H9 (cell line): ENCODE measurements around the gene SPATA16. TPM values are rescaled to one million over a fixed set of nuclear protein-coding genes. Genes with fewer than 3 reads are reported as not detected.

Experiments used
- DNase-seq: peaks from one replicate; pipeline ENCODE4 v3.0.0-alpha.2; 2017
- H2AFZ ChIP-seq: one replicate; pipeline ENCODE4 v1.6.1; 2013; ENCODE audit warnings: mild to moderate bottlenecking, low read length, control low read depth, moderate library complexity
- H2AK5ac ChIP-seq: 2 replicates; pipeline ENCODE4 v1.6.1; 2013; ENCODE audit warnings: low read length, control low read depth, mixed read lengths; ENCODE audit not compliant: insufficient read length
- H2BK120ac ChIP-seq: one replicate; pipeline ENCODE4 v1.6.1; 2013; ENCODE audit warnings: low read depth, mild to moderate bottlenecking, low read length, control low read depth, inconsistent platforms; ENCODE audit not compliant: poor library complexity, severe bottlenecking
- H2BK12ac ChIP-seq: 2 replicates; pipeline ENCODE4 v1.6.1; 2013; ENCODE audit warnings: low read length, control low read depth, mixed read lengths, low read depth; ENCODE audit not compliant: insufficient read length
- H2BK15ac ChIP-seq: 2 replicates; pipeline ENCODE4 v1.6.1; 2013; ENCODE audit warnings: low read depth, low read length, control low read depth
- H2BK20ac ChIP-seq: one replicate; pipeline ENCODE4 v1.6.1; 2013; ENCODE audit warnings: low read depth, mild to moderate bottlenecking, low read length, control low read depth, inconsistent platforms; ENCODE audit not compliant: poor library complexity, severe bottlenecking
- H2BK5ac ChIP-seq: 2 replicates; pipeline ENCODE4 v1.6.1; 2013; ENCODE audit warnings: low read length, control low read depth, mixed read lengths; ENCODE audit not compliant: insufficient read length
- H3K14ac ChIP-seq: 2 replicates; pipeline ENCODE4 v1.6.1; 2013; ENCODE audit warnings: low read length, control low read depth; ENCODE audit not compliant: insufficient read depth
- H3K18ac ChIP-seq: 2 replicates; pipeline ENCODE4 v1.6.1; 2013; ENCODE audit warnings: low read depth, mild to moderate bottlenecking, mixed read lengths, low read length, control low read depth; ENCODE audit not compliant: insufficient read length
- H3K23ac ChIP-seq: 2 replicates; pipeline ENCODE4 v1.6.1; 2013; ENCODE audit warnings: low read length, control low read depth, mixed read lengths, low read depth; ENCODE audit not compliant: insufficient read length
- H3K23me2 ChIP-seq: 2 replicates; pipeline ENCODE4 v1.6.1; 2013; ENCODE audit warnings: low read depth, mild to moderate bottlenecking, mixed read lengths, low read length, control low read depth; ENCODE audit not compliant: insufficient read length, poor library complexity, severe bottlenecking
- H3K27ac ChIP-seq: 2 replicates; pipeline ENCODE4 v1.5.1; 2013; ENCODE audit warnings: low read length, control low read depth, mixed read lengths, low read depth; ENCODE audit not compliant: insufficient read length
- H3K27me3 ChIP-seq: 2 replicates; pipeline ENCODE4 v1.6.1; 2013; ENCODE audit warnings: low read length, control low read depth, inconsistent platforms; ENCODE audit not compliant: insufficient read depth
- H3K4ac ChIP-seq: 2 replicates; pipeline ENCODE4 v1.6.1; 2013; ENCODE audit warnings: low read depth, mild to moderate bottlenecking, control low read depth, inconsistent platforms, low read length, moderate library complexity
- H3K4me1 ChIP-seq: 2 replicates; pipeline ENCODE4 v1.6.1; 2013; ENCODE audit warnings: low read length, control low read depth, inconsistent platforms; ENCODE audit not compliant: insufficient read depth
- H3K4me2 ChIP-seq: 2 replicates; pipeline ENCODE4 v1.6.1; 2013; ENCODE audit warnings: low read length, control low read depth, mixed read lengths; ENCODE audit not compliant: insufficient read length, insufficient read depth
- H3K56ac ChIP-seq: 2 replicates; pipeline ENCODE4 v1.6.1; 2013; ENCODE audit warnings: low read depth, mild to moderate bottlenecking, mixed read lengths, low read length, control low read depth; ENCODE audit not compliant: insufficient read length
- H3K79me1 ChIP-seq: 2 replicates; pipeline ENCODE4 v1.6.1; 2013; ENCODE audit warnings: low read depth, mild to moderate bottlenecking, moderate library complexity, low read length, control low read depth, inconsistent platforms; ENCODE audit not compliant: insufficient read depth, poor library complexity, severe bottlenecking
- H3K79me2 ChIP-seq: 2 replicates; pipeline ENCODE4 v1.6.1; 2013; ENCODE audit warnings: low read length, control low read depth, inconsistent platforms; ENCODE audit not compliant: insufficient read depth
- H3K9ac ChIP-seq: 2 replicates; pipeline ENCODE4 v1.6.1; 2013; ENCODE audit warnings: low read length, control low read depth, mixed read lengths; ENCODE audit not compliant: insufficient read length; ENCODE audit errors: extremely low read depth
- H3K9me3 ChIP-seq: one replicate; pipeline ENCODE4 v1.6.1; 2013; ENCODE audit warnings: low read depth, low read length, inconsistent platforms; ENCODE audit not compliant: control insufficient read depth
- H3T11ph ChIP-seq: one replicate; pipeline ENCODE4 v1.6.1; 2013; ENCODE audit warnings: mild to moderate bottlenecking, low read length, control low read depth, inconsistent platforms
- H4K20me1 ChIP-seq: one replicate; pipeline ENCODE4 v1.6.1; 2013; ENCODE audit not compliant: control insufficient read depth, insufficient read length, insufficient read depth
- H4K5ac ChIP-seq: 2 replicates; pipeline ENCODE4 v1.6.1; 2013; ENCODE audit warnings: low read depth, mild to moderate bottlenecking, mixed read lengths, low read length, control low read depth; ENCODE audit not compliant: insufficient read length
- H4K8ac ChIP-seq: replicated peaks from 2 replicates; pipeline ENCODE4 v1.6.1; 2013; ENCODE audit warnings: low read length, control low read depth, mixed read lengths, low read depth; ENCODE audit not compliant: insufficient read length
- H4K91ac ChIP-seq: 2 replicates; pipeline ENCODE4 v1.6.1; 2013; ENCODE audit warnings: low read depth, mild to moderate bottlenecking, moderate library complexity, mixed read lengths, low read length, control low read depth; ENCODE audit not compliant: insufficient read length
- H3K27ac Mint-ChIP-seq, 3 experiments: 2 replicates in 2 of 3; 3 replicates in 1 of 3; pipeline ENCODE4 v1.8.0; 2020 to 2021; ENCODE audit warnings: mixed read lengths in 3 of 3, mild to moderate bottlenecking in 1 of 3, moderate library complexity in 1 of 3
- H3K27me3 Mint-ChIP-seq: 2 replicates; pipeline ENCODE4 v1.8.0; 2021; ENCODE audit warnings: low read depth, mild to moderate bottlenecking, moderate library complexity, mixed read lengths
- H3K36me3 Mint-ChIP-seq, 3 experiments: 2 replicates in 2 of 3; 3 replicates in 1 of 3; pipeline ENCODE4 v1.8.0; 2020 to 2021; ENCODE audit warnings: low read depth in 3 of 3, mixed read lengths in 3 of 3; ENCODE audit not compliant: insufficient read depth in 1 of 3
- H3K4me1 Mint-ChIP-seq, 2 experiments: 2 replicates each; pipeline ENCODE4 v1.8.0; 2020; ENCODE audit warnings: mixed read lengths in 2 of 2
- H3K4me3 Mint-ChIP-seq, 2 experiments: 2 replicates in 1 of 2; 3 replicates in 1 of 2; pipeline ENCODE4 v1.8.0; 2020 to 2021; ENCODE audit warnings: mild to moderate bottlenecking in 2 of 2, mixed read lengths in 2 of 2, moderate library complexity in 1 of 2
- H3K9me3 Mint-ChIP-seq, 2 experiments: 2 replicates in 1 of 2; 3 replicates in 1 of 2; pipeline ENCODE4 v1.8.0; 2020; ENCODE audit warnings: mild to moderate bottlenecking in 2 of 2, mixed read lengths in 2 of 2, moderate library complexity in 1 of 2
- total RNA-seq: library from RNA; stranded (reverse); gene quantifications from 2 replicates; pipeline ENCODE4 v1.2.1, GENCODE V29; 2021
- TF ChIP-seq, protein P1 (sequence below): fragments of 200-600 bp; sonication (generic); conservative IDR thresholded peaks from 3 replicates; pipeline ENCODE4 v1.8.0; 2021; ENCODE audit warnings: antibody characterized with exemption, mild to moderate bottlenecking

The SPATA16 gene
- total RNA-seq, 1 experiment from 2014 or later = not detected

DNA sequence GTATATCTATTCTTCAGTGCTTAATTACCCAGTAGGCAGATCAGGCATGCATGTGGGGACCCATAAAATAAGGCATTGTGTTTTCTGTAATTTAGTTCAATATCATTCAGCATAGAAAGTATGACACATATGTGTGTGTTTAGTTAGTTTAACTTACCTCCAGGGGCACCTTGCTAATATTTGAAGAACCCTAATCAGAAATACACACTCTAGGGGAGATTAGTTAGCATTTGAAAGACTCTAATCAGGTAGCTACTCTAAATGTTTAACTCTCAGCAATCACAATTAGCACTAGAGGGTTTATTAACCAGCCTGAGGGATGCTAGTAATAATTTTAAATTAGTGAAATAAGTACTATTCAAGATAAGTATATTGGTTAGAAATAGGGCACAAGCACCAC is 286.0 kb downstream of the SPATA16 start:
- Mint-ChIP-seq H3K27me3 (peaks cover 16% of the 10 kb centered on the region), H3K36me3 (no peaks in the 10 kb centered on the region), H3K4me3 (no peak overlapping the region), H3K27ac (no peak overlapping the region), H3K4me1 (peaks cover 16 to 20% of the 10 kb centered on the region in 2 experiments), H3K9me3 (0 out of 5 replicates have a peak, but pooled peaks cover 0 to under 1% of the 10 kb centered on the region in 2 experiments)
- H3K9me3 ChIP-seq = no peaks in the 10 kb centered on the region
- H4K8ac ChIP-seq = no peak overlapping the region
- no peak overlapping the region for H2BK120ac ChIP-seq
- peaks cover 14% of the 10 kb centered on the region; the same call in 1 of the 2 replicates for H3K4me1 ChIP-seq
- no peak for DNase-seq
- no peak overlapping the region for H2BK15ac ChIP-seq
- H2AFZ ChIP-seq = no peak overlapping the region
- no peak overlapping the region for H3T11ph ChIP-seq
- no peak overlapping the region for H2AK5ac ChIP-seq
- no peak overlapping the region for H3K27ac ChIP-seq
- no peak overlapping the region for H2BK20ac ChIP-seq
- no peaks in the 10 kb centered on the region for H4K20me1 ChIP-seq
- H4K91ac ChIP-seq = no peak overlapping the region
- no peak overlapping the region for H3K9ac ChIP-seq
- H3K4me2 ChIP-seq = no peak overlapping the region
- H3K23ac ChIP-seq = no peak overlapping the region
- no peaks in the 10 kb centered on the region for H3K79me2 ChIP-seq
- TF ChIP-seq, protein P1, sequence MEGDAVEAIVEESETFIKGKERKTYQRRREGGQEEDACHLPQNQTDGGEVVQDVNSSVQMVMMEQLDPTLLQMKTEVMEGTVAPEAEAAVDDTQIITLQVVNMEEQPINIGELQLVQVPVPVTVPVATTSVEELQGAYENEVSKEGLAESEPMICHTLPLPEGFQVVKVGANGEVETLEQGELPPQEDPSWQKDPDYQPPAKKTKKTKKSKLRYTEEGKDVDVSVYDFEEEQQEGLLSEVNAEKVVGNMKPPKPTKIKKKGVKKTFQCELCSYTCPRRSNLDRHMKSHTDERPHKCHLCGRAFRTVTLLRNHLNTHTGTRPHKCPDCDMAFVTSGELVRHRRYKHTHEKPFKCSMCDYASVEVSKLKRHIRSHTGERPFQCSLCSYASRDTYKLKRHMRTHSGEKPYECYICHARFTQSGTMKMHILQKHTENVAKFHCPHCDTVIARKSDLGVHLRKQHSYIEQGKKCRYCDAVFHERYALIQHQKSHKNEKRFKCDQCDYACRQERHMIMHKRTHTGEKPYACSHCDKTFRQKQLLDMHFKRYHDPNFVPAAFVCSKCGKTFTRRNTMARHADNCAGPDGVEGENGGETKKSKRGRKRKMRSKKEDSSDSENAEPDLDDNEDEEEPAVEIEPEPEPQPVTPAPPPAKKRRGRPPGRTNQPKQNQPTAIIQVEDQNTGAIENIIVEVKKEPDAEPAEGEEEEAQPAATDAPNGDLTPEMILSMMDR = no peak
- no peak overlapping the region for H2BK5ac ChIP-seq
- no peak overlapping the region for H2BK12ac ChIP-seq
- H3K27me3 ChIP-seq = no peaks in the 10 kb centered on the region; the same call in 1 of the 2 replicates
- no peaks in the 10 kb centered on the region for H3K23me2 ChIP-seq
- H3K18ac ChIP-seq = no peak overlapping the region
- H4K5ac ChIP-seq = no peak overlapping the region
- no peak overlapping the region for H3K14ac ChIP-seq
- H3K56ac ChIP-seq = no peak overlapping the region
- H3K4ac ChIP-seq = no peak overlapping the region
- no peaks in the 10 kb centered on the region for H3K79me1 ChIP-seq
